Body of pancreas (tissue), 4 donors: ENCODE results near the gene MTR.

Experiments used
- CTCF ChIP-seq, 7 experiments: fragments of 450-650 bp in 4 of 7; fragments of 200-600 bp in 3 of 7; sonication (generic) in 3 of 7; IDR thresholded peaks; one replicate each; pipeline ENCODE4 v1.5.1; 2016 to 2019; ENCODE audit warnings: antibody characterized with exemption in 7 of 7
- POLR2A ChIP-seq, 3 donors: fragments of 450-650 bp; IDR thresholded peaks; one replicate each; pipeline ENCODE4 v1.6.1; 2016; ENCODE audit warnings: antibody characterized with exemption in 3 of 3, mild to moderate bottlenecking in 2 of 3

GRCh38 chr1:236786453-236786852, 8.6 kb upstream of the MTR start:
- TF ChIP-seq CTCF (IDR thresholded peaks at IDR 0.05) (no peak), POLR2A (IDR thresholded peaks at IDR 0.05) (no peak)
